Ovary (tissue), 3 donors: ENCODE data around the gene DACH1.

Experiments used
- EP300 ChIP-seq: sonication (generic); formaldehyde crosslinking; IDR thresholded peaks from one replicate; pipeline ENCODE4 v1.6.1; 2017; ENCODE audit warnings: antibody characterized with exemption
- POLR2A ChIP-seq: fragments of 450-650 bp; IDR thresholded peaks from one replicate; pipeline ENCODE4 v1.6.1; 2017; ENCODE audit warnings: antibody characterized with exemption, mild to moderate bottlenecking, moderate library complexity
- TF ChIP-seq, protein P1 (sequence below), 3 donors: fragments of 450-650 bp in 2 of 3; fragments of 200-600 bp in 1 of 3; IDR thresholded peaks; one replicate each; pipeline versions ENCODE4 v1.5.1 to v1.8.0; 2016 to 2022; ENCODE audit warnings: antibody characterized with exemption in 3 of 3, mild to moderate bottlenecking in 1 of 3
- donor health status: DM: no; HTN: no; CAD: no.

DNA sequence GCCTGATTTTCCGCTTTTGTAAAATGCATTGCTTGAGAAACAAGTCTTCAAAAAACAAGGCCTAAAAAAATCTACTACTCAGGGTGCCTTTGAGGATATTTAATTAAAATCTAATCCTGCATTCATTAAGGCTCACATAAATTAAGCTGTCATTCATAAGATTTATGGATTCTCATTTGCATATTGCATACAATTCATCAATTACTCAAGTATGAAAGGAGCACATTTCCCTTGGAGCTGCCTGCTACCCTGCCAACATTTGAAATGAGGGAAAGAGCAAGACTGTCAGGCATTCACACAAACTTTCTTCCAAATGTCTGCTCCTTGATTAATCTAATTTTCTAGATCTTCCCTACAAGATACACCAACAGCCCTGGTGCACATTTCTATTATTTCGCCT is 140.0 kb downstream of the DACH1 start:
- TF ChIP-seq EP300 (no peak), POLR2A (no peak)
- TF ChIP-seq, protein P1, sequence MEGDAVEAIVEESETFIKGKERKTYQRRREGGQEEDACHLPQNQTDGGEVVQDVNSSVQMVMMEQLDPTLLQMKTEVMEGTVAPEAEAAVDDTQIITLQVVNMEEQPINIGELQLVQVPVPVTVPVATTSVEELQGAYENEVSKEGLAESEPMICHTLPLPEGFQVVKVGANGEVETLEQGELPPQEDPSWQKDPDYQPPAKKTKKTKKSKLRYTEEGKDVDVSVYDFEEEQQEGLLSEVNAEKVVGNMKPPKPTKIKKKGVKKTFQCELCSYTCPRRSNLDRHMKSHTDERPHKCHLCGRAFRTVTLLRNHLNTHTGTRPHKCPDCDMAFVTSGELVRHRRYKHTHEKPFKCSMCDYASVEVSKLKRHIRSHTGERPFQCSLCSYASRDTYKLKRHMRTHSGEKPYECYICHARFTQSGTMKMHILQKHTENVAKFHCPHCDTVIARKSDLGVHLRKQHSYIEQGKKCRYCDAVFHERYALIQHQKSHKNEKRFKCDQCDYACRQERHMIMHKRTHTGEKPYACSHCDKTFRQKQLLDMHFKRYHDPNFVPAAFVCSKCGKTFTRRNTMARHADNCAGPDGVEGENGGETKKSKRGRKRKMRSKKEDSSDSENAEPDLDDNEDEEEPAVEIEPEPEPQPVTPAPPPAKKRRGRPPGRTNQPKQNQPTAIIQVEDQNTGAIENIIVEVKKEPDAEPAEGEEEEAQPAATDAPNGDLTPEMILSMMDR (IDR thresholded peaks at IDR 0.05), result no peak
